Left lung (tissue), 10 donors: Measurements from ENCODE around the gene PVALB. TPM values are rescaled to one million over a fixed set of nuclear protein-coding genes. Genes with fewer than 3 reads are reported as not detected.

Experiments
- ATAC-seq: fragments of 200-7000 bp; cut with Tn5 transposase; one replicate; pipeline ENCODE4 v1.9.1; 2020; ENCODE audit warnings: moderate library complexity
- DNase-seq, 4 donors: peaks; one replicate each; pipeline ENCODE4 v3.0.0-alpha.2; 2013 to 2020
- H3K27ac ChIP-seq, 2 donors: fragments of 200-600 bp; sonication (generic) in 1 of 2; one replicate each; pipeline versions ENCODE4 v1.5.0 to v1.8.0; 2020 to 2021
- H3K27me3 ChIP-seq, 2 donors: fragments of 200-600 bp; sonication (generic) in 1 of 2; one replicate each; pipeline versions ENCODE4 v1.5.0 to v1.8.0; 2020 to 2021
- H3K36me3 ChIP-seq, 2 donors: fragments of 200-600 bp; sonication (generic) in 1 of 2; one replicate each; pipeline versions ENCODE4 v1.5.0 to v1.8.0; 2020 to 2021
- H3K4me1 ChIP-seq, 2 donors: fragments of 200-600 bp; one replicate each; pipeline ENCODE4 v1.8.0; 2021
- H3K4me3 ChIP-seq, 2 donors: fragments of 200-600 bp; sonication (generic) in 1 of 2; one replicate each; pipeline versions ENCODE4 v1.5.0 to v1.8.0; 2020 to 2021; ENCODE audit warnings: mild to moderate bottlenecking in 1 of 2
- H3K9me3 ChIP-seq, 2 donors: fragments of 200-600 bp; sonication (generic) in 1 of 2; one replicate each; pipeline versions ENCODE4 v1.5.0 to v1.8.0; 2020 to 2021
- intact Hi-C, 2 donors: fragments of 100-400 bp; cut with DNase I; formaldehyde crosslinking; loops; one replicate each; pipeline versions ENCODE4 v1.11.2 to v1.14.2; 2022
- polyA plus RNA-seq, 6 donors: library from polyadenylated mRNA; unstranded; fragments of 120-200 nt; gene quantifications; one replicate each; pipeline ENCODE4 v1.2.1, GENCODE V29; 2013; ENCODE audit not compliant: insufficient read length in 6 of 6
- total RNA-seq, 2 donors: library from RNA; stranded (reverse); fragmentation: NEBNext Ultra II Directional; extraction: Animal tissue kit (Norgen Biotek cat#: 25700); gene quantifications; one replicate each; pipeline ENCODE4 v1.2.1, GENCODE V29; 2021
- TF ChIP-seq, protein P1 (sequence below), 2 donors: fragments of 200-600 bp; sonication (generic) in 1 of 2; IDR thresholded peaks; one replicate each; pipeline versions ENCODE4 v1.5.0 to v1.8.0; 2021; ENCODE audit warnings: antibody characterized with exemption in 2 of 2
- donor health status: DM: no; HTN: yes; CAD: no.
- donor health status: DM: no; HTN: no; CAD: no.

The PVALB gene
- total and polyA plus RNA-seq, 8 donors: 0.30 to 0.76 (median 0.55) TPM; not detected in 4

DNA sequence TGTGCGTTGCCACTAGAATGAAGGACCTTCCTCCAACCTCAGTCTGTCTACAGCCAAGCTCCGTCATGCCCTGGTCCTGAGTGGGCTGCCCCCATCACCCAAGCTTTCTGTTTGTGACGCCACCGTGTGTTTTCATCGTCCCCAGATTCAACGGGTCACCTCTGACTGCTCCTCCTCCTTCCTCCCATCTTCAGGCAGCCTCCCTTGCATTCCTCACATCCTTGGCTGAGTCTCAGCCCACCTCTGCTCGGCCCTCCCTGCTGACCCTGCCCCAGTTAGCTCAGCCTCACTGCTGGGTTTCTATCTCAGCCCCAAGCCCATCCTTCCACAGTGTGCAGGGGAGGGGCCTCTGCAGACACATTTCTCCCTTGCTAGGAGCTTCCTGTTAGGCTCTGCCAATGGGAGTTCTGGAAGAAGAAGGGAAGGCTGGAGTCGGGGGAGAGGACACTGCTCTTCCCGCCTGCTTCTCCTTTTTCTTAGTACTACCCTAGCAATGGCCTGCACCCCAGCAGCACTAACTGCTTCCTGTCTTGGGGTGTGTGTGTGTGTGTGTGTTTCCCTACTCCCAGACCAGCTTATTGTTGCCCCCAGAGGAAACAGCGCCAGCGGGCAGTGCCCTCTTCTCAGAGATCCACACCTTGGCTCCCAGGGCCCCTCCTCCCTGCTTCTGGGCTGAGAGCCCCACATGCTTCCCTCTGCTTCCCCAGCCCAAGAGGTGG, 46.2 kb downstream of the PVALB start:
- Histone ChIP-seq H3K27ac (no peak overlapping the region), H3K4me1 (peaks cover 5 to 9% of the 10 kb centered on the region in 2 donors), H3K9me3 (no peaks in the 10 kb centered on the region), H3K27me3 (no peaks in the 10 kb centered on the region), H3K36me3 (peaks cover 0 to 12% of the 10 kb centered on the region in 2 donors), H3K4me3 (no peak overlapping the region)
- intact Hi-C loops: no loop called here
- TF ChIP-seq, protein P1, sequence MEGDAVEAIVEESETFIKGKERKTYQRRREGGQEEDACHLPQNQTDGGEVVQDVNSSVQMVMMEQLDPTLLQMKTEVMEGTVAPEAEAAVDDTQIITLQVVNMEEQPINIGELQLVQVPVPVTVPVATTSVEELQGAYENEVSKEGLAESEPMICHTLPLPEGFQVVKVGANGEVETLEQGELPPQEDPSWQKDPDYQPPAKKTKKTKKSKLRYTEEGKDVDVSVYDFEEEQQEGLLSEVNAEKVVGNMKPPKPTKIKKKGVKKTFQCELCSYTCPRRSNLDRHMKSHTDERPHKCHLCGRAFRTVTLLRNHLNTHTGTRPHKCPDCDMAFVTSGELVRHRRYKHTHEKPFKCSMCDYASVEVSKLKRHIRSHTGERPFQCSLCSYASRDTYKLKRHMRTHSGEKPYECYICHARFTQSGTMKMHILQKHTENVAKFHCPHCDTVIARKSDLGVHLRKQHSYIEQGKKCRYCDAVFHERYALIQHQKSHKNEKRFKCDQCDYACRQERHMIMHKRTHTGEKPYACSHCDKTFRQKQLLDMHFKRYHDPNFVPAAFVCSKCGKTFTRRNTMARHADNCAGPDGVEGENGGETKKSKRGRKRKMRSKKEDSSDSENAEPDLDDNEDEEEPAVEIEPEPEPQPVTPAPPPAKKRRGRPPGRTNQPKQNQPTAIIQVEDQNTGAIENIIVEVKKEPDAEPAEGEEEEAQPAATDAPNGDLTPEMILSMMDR (IDR thresholded peaks at IDR 0.05): no peak
- DNase-seq (peak in 1 of 4 donors; percentile 25), ATAC-seq (no peak)

DNA sequence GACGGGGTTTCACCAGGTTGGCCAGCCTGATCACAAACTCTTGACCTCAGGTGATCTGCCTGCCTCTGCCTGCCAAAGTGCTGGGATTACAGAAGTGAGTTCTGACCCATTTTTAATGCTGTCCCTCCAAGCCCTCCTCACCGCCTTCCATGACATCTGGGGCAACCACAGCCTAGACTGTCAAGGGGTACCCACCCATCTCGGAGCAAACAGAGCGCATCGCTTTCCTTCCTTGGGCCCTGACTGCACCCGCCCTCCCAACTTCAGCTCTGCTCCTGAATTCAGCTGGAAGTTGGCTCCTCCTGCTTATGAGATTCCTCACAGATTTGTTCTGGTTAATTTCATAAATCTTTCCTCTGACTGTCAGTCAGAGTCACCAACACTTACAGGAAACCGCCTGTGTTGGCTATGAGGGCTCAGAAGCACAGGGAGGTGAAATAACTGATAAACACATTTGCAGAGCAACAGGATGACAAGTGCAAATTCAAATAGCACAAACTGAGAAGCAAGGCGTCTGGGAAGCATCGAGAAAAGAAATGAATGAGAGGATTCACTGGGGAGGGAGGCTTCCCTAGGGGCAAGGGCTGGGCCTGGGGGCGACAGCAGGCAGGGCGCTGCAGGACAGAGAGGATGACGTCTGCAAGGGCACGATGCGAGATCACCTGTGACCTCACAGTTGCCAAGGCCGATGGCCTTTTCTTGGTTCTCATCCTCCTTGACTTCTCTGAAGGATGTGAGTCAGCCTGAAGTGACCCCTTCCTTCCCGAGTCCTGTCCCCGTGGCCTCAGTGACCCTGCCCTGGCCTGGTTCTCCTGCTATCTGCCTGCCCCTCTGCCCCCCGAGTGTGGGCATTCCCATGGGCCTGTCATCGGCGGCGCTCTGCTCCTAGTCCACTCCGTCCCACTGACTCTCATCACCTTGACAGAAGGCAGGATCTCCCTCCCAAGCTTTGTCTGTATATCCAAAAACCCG, 47.0 kb downstream of the PVALB start:
- Histone ChIP-seq H3K27ac (no peak overlapping the region), H3K9me3 (no peaks in the 10 kb centered on the region), H3K36me3 (peaks cover 0 to 20% of the 10 kb centered on the region in 2 donors), H3K4me3 (no peak overlapping the region), H3K4me1 (peaks cover 0 to 2% of the 10 kb centered on the region in 2 donors), H3K27me3 (no peaks in the 10 kb centered on the region)
- TF ChIP-seq, protein P1 (IDR thresholded peaks at IDR 0.05): no peak
- peak in 1 of 4 donors; percentile 19 for DNase-seq
- no peak for ATAC-seq
- intact Hi-C loops: no loop called here

DNA sequence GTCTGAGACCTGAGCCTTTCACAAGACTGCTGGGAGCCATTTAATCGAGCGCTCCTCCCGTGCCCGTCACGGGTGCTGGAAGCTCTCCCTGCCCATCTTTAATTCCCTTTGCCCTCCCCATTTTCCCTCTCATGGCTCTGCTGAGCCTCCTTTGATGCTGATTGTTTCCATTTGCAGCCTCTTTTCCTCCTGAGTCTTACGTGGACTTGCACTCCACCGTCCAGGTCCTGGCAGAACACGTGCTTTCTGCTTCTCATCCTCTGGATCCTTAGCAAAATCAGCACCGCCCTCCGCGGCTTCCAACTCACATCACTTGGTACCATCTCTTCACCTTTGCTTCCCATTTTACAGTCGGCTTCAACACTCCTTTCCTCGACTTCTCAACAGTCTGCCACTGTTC, 48.2 kb downstream of the PVALB start:
- Histone ChIP-seq H3K9me3 (no peaks in the 10 kb centered on the region), H3K36me3 (peaks cover 0 to 20% of the 10 kb centered on the region in 2 donors), H3K4me3 (no peak overlapping the region), H3K4me1 (no peaks in the 10 kb centered on the region), H3K27me3 (no peaks in the 10 kb centered on the region), H3K27ac (no peak overlapping the region)
- TF ChIP-seq, protein P1 (IDR thresholded peaks at IDR 0.05): no peak
- intact Hi-C loops: no loop called here
- ATAC-seq (no peak), DNase-seq (peak in 1 of 4 donors; percentile 8)

DNA sequence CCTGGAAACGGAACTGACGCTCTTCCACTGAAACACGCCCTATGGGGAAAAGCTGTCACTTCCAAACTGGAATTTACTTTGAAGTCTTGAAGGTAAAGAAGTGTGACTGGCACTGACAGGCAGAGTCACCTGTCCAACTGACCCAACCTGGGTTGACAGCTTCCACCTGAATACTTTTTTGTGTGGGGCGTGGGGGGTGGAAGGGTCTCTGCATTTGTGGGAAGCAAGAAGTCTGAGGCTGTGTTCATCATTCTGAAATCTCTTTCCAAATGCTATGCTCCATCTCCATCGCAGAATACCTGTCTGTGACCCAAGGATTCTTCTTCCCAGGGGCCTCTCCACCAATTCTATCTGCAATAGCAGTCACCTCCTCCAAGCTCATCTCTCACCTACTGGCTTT, 48.7 kb downstream of the PVALB start:
- no peak for ATAC-seq
- intact Hi-C loops: no loop called here
- H3K36me3 ChIP-seq: peaks cover 0 to 20% of the 10 kb centered on the region in 2 donors
- TF ChIP-seq, protein P1 (IDR thresholded peaks at IDR 0.05): no peak
- no peaks in the 10 kb centered on the region for H3K4me1 ChIP-seq
- H3K27me3 ChIP-seq: no peaks in the 10 kb centered on the region
- no peak overlapping the region for H3K27ac ChIP-seq
- peak in 1 of 4 donors; percentile 11 for DNase-seq
- no peak overlapping the region for H3K4me3 ChIP-seq
- no peaks in the 10 kb centered on the region for H3K9me3 ChIP-seq
